Ureter (tissue), 1 donor: ENCODE results near the gene MYO1D. TPM values are rescaled to one million over a fixed set of nuclear protein-coding genes. Genes with fewer than 3 reads are reported as not detected.

Source experiments
- DNase-seq: peaks from one replicate; pipeline ENCODE4 v3.0.0-alpha.2; 2020; ENCODE audit warnings: low spot score
- total RNA-seq: library from RNA; stranded (reverse); gene quantifications from one replicate; pipeline ENCODE4 v1.2.4, GENCODE V29; 2023
- donor health status: DM: yes; HTN: yes; CAD: no.

Gene MYO1D
- total RNA-seq, 1 donor from 2014 or later = 75.8 TPM

DNA sequence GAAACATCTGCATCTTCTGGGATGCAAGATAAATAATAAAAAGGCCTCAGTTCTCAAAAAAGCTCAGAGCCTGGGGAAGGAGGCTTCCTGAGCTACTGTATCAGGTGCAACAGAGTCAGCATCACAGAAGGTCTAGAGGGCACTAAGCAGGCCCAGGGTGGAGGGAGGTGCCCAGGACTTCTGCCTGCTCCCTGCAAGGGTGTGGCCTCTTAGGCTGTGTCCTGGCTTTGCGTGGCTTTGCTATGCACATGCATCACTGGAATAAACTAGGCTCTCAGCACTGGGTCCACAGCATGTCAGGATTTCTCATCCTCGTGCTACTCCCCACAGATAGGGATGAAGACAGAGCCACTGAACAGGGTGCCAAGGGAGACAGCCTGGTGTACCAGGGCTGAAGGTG lies 364.6 kb downstream of the MYO1D start:
- no peak for DNase-seq

DNA sequence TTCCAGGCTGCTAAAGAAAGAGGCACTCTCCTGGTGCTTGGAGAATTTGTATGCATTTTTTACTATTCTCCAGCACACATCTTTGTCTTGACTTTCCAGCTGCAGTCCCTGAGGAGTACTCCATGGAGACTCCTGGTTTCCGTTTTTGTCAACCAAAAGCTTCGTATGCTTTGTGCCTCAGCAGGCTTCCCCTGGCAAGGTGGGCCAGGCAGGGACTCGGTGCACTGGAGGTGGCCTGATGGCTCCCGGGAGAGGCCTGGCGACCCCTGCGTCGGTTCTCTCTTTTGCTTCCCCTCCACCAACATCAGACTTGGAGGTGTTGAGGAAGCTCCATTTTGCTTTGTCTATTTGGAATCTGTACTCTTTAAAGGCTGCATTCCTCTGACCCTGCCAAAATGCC lies 366.5 kb downstream of the MYO1D start:
- DNase-seq = no peak

DNA sequence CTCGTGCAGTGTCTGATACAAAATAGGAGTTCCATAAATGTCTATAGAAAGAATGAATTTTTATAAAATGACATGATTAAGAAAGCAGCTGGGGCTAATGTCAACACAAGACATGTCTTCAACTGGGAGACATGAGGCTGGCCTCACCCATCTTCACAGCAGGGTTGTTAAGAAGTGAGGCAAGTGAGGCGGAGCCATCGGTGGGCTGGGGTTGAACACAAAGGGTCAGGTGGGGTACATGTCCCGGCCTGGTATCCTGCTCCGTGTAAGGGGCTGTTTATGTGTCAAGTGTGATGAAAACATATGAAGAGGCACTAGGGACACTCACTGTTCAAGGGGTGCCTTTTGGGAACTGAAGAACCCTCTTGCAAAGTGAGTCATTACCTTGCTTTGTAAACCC lies 368.0 kb downstream of the MYO1D start:
- no peak for DNase-seq

DNA sequence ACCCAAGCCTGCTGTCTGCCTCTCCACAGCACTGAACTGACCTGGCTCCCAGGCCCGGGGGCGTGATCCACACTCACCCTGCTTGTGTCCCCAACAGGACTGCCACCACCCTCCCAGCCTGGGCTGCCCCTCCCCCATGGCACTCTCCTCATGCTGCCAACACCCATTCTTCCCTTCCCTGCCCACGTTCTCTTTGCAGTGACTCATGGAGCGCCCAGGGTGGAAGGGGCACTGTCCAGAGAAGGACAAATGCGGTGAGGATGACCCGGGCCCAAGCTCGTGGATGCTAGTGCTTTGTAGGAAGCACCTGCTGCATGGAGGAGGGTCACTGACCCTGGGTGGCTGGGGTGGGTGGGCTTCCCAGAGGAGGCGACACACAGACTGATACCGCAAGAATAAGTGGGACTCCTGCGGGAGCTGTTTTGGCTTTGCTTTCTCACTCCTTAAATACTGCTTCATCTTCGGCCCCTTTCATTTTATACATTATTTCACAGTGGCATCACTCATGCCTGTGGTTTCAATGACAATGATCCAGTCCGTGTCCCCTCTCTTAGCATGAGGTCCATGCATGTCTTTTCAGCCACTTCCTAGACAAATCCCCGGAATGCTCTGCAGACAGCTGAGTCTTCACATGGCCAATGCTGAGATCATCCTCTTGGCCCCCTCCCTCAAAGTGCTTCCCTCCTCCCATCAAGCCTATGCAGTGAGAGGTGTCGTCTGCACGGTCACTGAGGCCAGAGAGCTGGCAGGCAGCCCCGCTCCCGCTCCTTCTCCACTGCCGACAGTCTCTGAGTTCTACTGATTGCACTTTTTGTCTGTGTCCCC lies 372.5 kb downstream of the MYO1D start:
- no peak for DNase-seq

DNA sequence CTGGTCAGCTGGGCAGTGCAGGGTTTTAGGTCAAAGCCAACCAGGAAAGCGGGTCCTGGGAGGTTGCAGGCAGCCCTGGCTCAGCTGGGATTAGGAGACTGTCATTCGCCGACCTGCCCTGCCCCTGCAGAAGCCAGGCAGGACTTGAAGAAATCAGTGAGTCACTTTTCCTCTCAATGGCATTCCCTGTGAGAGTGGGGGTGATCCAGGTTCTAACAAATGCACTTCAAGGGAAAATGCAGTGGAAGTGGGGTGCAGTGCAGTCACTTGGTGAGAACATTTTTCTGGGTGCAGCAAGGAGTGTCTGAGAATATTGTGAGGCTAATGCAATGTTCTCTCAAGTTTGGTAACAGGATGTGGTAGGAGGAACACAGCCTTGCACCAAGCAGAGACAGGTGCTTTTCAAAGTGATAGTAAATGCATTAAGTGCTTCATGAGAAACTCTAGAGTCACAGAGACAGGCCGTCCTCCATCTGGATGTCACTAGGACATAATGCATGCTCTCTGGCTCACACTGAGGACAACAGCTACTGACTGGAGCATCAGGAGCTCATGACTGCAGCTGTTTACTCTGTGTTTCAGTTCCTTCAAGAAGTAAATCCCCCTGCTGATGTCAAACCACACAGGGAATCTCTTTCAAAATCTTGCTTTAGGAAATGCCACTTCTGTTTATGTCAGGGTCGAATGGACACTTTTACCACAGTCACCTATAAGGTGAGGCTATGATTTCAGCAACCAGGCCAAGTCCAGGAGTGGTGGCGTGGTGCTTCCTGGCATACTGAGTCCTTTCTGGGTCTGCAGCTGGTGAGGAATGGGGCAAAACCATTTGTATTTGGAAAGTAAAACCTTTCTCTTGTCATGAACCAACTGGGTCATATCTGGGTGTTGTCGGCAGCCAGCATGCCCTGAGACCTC lies 373.4 kb downstream of the MYO1D start:
- DNase-seq = no peak

DNA sequence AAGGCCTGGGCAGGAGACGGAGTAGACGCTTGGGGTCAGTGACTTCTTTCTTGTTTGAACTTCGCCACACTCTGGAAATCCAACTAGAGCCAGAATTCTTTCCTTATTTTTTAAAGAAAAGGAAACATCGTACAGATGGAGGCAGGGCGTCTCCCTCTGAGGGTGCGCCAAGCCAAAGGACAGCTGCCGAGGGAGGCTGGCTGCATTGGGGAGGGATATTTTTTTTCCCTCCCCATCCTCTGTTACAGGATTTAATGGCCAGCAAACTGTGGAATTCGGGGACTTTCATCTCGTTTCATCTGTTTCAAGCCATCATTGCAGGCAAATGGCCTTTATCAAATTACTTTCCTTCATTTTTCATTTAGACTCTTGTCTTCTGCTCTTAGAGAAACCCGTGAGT lies 374.2 kb downstream of the MYO1D start:
- no peak for DNase-seq

DNA sequence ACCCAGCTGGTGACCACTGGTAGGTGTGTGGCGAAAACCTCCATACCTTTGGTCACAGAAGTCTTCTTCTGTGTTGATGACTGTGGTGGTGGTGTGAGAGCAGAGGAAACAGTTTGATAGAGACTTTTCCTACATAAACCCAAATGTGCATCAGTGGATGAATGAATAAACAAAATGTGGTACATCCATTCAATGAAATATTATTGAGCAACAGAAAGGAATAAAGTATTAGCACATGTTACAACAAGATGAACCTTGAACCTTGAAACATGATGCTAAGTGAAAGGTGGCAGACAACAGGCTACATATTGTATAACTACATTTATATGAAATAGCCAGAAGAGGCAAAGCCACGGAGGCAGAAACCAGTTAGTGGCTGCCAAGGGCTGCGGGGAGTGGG lies 374.9 kb downstream of the MYO1D start:
- DNase-seq = no peak

DNA sequence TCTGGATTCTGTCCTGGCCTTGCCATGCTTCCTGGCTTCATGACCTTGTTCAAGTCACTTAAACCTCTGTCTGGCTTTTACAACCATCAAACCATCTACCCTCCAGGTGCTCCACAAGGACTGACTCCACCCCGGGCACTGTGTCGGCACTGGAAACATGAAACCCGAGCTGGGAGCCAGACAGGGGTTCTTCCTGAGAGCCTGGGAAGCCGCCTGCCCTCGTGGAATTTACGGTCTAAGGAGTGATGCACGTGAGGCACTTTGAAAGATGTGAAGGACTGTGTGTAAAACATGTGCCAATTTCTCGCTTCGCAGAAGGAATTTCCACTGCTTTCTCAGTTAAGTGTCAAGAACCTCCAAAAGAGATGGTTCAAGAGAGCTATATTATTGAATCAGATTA lies 378.5 kb downstream of the MYO1D start:
- no peak for DNase-seq

DNA sequence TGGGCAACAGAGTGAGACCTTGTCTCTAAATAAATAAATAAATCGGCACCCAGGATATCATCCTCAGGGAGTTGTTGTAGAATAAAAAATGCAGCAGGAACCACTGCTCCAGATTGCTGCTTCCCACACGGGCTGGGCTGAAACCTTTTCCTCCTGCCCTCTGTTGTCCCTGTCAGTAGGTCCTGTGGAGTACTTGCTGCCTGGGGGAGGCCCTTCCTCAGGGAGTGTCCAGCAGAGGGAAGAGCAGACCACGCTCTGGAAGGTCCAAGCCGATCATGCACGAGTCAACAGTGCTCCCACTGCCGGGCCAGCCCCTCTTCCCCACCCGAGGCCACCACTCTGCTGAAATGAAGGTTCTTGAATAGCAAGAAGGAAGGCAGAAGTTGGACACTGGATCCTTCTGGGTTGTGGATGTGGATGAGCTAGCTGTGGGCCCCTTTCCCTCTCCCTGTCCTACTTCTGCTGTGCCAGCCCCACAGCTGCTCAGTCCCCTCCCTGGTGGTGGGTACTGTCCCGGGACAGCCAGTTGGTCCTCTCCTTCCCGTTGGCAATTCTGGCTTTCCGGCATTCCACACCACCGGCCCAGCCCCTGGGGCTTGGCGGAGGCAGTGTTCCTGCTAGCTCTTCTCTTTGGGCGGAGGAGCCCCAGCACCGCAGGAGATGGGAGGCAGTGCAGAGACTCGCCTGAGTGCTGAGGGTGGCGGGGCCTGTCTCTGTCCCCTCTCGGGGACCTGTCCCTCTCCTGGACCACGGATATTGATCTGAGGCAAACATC lies 379.3 kb downstream of the MYO1D start:
- DNase-seq = no peak

DNA sequence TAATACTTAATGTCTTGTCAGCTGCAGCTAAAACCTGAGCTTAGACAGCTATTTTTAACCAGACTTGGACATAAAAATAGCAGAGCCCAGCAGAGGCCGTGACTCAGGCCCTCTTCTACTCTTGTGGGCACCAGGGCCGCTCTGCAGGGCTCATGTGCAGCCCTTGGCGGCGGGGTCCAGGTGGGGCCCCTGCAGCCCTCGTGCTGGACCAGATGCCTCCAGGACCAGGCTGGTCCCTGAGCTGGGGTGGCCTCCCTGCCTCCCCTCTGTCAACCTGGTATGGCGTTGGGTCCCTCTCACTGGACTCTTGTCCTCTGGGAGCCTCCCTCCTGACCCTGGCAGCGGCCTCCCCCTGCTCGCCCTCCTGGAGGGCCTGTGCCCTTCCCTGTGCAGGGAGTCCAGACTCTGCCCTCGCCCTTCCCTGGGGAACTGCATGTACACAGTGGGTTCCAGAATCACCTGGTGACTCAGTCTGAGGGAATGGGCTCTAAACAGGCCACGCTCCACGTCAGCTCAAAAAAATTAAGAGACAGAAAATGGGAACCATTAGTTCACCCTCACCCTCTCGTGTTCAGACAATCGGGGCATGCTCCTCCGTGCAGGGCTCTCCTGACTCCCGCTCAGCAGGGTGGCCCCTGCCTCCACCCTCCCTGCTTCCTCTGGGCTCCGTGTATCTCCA lies 380.4 kb downstream of the MYO1D start:
- DNase-seq = no peak

DNA sequence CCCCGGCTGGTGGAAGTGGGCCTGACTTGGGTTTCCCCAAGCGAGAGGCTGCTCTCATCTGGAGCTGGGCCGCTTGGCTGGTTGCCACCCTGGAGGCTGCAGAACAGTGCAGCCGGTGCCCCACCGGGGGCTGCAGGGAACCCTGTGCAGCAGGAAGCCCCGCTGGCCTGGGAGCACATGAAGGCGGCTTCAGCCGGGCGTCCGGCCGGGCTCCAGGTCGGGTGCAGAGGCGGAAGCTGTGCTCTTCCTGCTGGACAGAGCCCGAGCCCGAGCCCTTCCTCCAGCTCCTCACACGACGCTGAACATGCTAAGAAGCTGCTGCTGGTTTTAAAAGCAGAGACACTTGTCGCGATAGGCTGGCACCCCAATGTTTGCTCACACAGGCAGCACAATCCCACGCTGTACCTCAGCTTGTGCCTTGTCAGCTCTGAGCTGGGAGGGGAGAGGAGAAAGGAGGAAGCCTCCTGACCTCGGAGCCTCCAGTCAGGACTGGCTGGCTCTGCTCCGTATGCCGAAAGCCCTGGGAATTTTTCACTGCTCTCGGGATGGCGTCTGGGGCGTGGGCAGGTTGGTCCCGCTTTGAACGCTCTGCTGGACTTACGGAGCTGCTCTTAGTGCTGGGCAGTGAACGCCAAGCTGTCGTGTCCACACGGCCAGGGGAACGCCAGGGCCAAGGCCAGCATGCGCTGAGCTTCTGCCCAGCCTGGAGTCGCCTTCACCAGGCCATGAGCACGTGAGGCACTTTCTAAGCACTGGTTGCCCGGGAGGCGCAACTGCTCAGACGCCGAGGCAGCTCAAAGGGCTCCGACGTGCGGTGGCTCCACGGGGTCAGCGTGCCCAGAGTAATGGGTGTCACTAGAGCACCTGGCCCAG lies 381.3 kb downstream of the MYO1D start:
- no peak for DNase-seq

DNA sequence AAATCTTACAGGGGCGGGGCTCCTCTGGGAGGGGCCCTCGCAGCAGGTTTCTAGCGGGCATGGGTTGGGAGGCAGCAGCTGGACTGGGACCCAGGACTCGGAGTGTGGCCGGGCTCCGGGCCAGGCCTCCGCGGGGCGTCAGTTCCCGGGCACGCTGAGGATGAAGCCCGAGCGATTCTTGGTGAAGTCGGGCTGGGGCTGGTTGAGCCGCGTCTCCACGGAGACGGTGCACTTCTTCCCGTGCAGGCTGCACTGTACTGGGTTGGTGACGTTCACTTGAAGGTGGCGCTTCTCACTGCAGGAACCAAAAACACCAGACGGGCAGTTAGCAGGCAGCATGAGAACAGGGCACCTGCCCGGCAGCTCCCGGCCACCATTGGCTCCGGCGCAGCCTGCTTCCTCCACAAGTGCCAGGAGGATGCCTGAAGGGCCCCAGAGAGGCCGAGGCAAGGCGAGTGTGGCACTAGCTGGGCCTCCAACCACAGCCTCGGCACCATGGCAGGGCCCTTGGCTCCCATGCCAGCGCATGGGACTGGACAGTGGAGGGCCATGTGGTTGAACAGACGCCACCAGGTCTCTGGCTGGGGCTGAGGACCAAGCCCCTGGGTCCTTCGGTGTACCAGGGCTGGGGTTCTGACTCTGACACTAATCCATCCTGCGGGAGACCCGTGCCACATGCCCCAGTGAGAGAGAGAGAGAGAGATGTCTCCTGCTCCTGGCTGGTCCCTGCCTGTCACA lies 382.1 kb downstream of the MYO1D start:
- no peak for DNase-seq

DNA sequence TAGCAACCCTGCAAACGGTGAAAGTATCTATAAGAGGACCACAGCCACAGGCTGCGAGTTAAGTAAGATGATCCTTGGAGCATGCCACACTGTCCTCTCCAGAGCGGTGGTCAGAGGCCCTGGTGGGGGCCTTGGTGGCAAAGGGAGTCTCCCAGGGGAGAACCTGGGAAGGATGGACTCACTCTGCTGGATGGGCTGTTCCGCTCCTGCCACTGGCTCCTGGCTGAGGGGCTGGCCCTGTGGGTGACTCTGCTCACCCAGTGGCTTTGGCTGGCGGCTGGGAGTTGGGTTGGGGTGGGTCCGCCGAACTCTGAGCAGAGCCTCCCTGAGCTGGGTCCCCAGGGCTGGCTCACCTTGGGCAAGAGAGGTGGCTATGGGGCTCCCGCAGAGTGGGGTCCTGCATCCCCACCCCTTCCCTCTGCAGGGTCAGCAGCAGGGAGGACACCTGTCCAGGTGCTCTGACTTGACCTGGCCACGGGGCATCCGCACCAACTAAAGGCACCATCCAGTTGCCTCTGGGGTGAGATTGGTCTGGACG lies 382.9 kb downstream of the MYO1D start:
- DNase-seq = no peak

DNA sequence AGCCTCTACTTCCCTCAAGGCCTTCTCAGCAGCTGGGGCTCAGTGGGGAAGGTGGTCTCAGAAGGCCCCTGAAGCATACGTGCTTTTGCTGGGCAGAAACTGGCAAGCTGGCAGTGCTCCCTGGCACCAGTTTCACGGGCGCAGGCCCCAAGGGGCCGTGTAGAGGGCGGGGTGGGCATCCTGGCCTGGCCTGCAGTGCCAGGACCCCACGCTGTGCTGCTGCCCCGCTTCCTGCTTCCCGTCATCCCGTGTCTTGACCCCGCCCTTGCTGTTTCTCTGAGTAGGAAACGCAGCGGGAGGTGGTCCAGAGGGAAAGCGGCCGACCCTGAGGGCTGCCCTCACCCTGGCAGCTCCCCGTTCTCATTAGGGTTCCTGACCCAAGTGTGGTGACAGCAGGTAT lies 383.4 kb downstream of the MYO1D start:
- DNase-seq = no peak

DNA sequence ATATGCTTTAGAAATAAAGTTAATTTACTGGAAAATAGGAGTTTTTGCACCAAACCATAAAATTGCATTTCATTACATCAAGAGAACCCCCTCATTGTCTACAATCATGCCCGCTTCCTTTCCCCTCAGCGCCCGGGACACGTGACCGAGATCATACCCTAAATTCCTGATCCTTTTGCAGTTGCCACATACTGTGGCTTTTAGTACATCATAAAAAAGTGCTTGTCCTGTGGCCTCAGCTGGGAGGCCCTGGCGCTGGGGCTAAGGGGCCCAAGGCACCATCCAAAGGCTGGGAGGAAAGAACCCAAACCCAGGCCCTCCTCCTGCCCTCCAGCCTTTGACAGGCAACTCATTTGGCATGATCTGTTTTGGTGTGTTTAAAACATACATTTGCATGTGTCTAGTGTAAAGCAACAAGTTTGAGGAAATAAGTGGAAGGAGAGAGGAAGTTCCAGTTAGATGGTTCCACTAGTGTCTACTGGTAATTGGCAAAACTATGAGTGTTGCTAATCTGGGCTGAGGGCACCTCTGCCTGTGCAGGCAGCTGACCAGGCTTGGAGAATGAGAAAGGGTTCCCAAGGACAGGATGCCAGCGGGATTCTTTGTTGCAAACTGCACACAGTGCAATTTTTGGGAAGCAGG lies 384.2 kb downstream of the MYO1D start:
- DNase-seq = no peak

DNA sequence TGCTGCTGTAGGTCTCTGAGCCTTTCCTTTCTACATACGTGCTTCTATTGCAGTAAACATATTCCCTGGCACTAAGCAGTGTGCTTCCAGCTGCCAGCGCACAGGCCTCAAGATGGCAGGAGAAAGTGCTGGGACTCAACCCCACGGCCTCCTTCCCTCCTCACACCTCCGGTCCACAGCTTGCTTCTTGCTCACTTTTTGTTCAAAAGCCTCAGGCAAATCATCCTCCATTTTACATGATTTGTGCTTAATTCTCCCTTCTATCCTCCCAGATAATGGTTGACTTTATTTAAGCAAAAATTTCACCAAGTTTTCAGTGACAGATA lies 384.7 kb downstream of the MYO1D start:
- no peak for DNase-seq

DNA sequence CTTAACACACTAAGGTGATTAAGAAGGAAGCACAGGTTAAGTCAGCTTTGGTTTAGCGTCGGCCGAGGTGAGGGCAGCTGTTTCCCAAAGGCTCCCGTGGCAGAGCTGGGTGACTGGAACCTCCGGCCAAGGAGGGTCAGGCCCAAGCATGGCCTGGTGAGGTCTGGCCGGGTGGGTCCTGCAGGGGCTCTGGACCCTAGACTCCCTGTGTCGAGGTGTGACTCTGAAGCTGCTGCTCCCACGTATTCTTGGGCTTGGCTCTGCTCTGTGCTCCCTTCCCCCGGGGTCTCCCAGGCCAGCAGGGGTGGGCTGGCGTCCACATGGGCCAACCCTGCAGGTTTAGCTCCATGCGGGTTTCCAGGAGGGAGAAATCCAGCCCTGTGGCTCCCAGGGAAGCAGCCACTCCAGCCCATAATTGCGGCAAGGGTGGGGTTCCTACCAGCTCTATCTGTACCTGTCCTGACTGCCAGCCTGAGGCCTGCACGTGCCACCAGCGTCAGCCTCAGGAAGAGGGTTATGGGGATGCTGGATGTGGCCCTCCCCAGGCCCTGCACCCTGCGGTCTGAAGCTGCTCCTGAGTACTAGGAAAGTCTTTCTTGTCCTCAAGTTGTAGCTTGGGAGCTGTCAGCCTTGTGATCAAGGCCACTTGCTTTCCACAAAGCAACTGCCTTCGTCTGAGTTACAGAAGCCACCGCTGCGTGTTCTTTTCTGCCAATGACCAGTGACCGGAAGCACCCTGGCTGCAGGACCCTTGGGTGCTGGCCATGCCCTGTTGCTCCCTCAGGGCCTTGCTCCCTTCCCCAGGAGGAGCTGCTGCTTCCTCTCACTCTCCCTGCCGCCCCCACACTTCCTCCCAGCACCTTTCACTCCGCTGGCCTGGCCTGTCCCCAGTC lies 385.3 kb downstream of the MYO1D start:
- no peak for DNase-seq

DNA sequence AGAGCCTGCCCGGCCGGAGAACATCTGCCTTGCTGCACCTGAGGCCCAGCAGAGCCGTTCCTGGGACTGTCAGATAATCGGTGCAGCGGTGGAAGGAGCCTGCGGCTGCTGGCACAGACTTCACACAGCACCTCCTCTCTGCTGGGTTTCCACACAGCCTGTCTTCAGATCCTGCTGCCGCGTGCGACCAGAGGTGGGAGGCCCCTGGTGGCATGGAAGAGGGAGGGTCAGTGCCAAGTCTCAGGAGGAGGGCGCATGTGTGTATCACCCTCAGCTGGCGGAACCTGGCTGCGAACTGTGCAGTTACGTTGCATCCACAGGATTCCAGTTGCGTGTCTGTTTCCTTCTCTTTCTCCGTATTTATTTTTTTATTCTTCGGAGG lies 386.8 kb downstream of the MYO1D start:
- DNase-seq = no peak
